ENCODE results near the gene SPAG17.

DNA sequence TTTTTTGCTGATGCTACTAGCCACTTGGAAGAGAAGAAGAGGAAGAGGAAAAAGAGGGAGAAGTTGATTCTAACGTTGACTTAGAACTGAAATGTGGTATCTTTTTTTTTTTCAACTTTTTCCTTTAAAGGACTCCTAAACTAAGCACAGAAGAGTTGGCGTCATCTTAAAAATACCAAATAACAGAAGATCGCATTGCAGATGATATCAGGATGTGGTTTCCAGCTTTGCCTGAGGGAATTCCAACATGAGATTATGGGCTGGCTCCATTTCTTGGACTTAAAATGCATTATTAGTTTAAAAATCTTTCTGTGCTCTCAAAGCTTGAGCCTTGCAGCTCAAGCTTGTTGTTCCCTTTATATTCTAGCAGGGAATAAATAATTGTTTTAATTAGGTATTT, 225.7 kb downstream of the SPAG17 start:
- TF ChIP-seq POLR2AphosphoS5 (IDR thresholded peaks at IDR 0.05) = no peak
- no peak for TF ChIP-seq CTCF (IDR thresholded peaks at IDR 0.05)
